GM13977 (cell line): ENCODE data around the gene AFP.

Experiments used
- DNase-seq: peaks from one replicate; pipeline ENCODE4 v3.0.0; 2012; ENCODE audit warnings: low spot score
- CTCF ChIP-seq: IDR thresholded peaks from 2 replicates; pipeline ENCODE4 v1.5.1; 2012; ENCODE audit warnings: mild to moderate bottlenecking, control low read depth; ENCODE audit not compliant: insufficient read depth; ENCODE audit errors: extremely low read depth, missing control alignments
- in situ Hi-C: fragments of 300-500 bp; cut with MboI; formaldehyde crosslinking; loops from one replicate; pipeline ENCODE4 v1.12.0; 2022; ENCODE audit warnings: low sequenced_read_pairs, low pct_unique_long_range_greater_than_20kb, mixed read lengths, inconsistent platforms; ENCODE audit not compliant: unreplicated experiment

The AFP gene

GRCh38 chr4:73485596-73485995 lies 49.6 kb downstream of the AFP start:
- TF ChIP-seq CTCF = no peak
- no peak for DNase-seq
- in situ Hi-C loops = no loop called here

GRCh38 chr4:73486497-73486896 lies 50.5 kb downstream of the AFP start:
- DNase-seq = no peak
- no peak for TF ChIP-seq CTCF
- in situ Hi-C loops = no loop called here

- no peak for TF ChIP-seq CTCF
- no peak for DNase-seq
- in situ Hi-C loops = no loop called here
Measured at GRCh38 chr4:73487233-73487632, 51.2 kb downstream of the AFP start.

GRCh38 chr4:73499996-73500765 lies 64.2 kb downstream of the AFP start:
- no peak for DNase-seq
- no peak for TF ChIP-seq CTCF
- in situ Hi-C loops = no loop called here

- no peak for DNase-seq
- in situ Hi-C loops = no loop called here
- no peak for TF ChIP-seq CTCF
Measured at GRCh38 chr4:73501664-73502265, 65.7 kb downstream of the AFP start.

GRCh38 chr4:73505567-73505966 lies 69.5 kb downstream of the AFP start:
- TF ChIP-seq CTCF = no peak
- no peak for DNase-seq
- in situ Hi-C loops = no loop called here
